ENCODE measurements around the gene BIRC5. TPM values are rescaled to one million over a fixed set of nuclear protein-coding genes. Genes with fewer than 3 reads are reported as not detected.

BIRC5 gene
- total RNA-seq, 4 donors from 2014 or later = 0.44 to 3.3 TPM; not detected in 2

GRCh38 chr17:78219396-78220150, 5.5 kb downstream of the BIRC5 start:
- intact Hi-C loops (cut with DNase I; ENCODE audit: low total_unique reads) (no loop called here), in situ Hi-C loops (cut with MboI; ENCODE audit: low sequenced_read_pairs in 4 of 4) (no loop called here)
- no peak for TF ChIP-seq POLR2A (IDR thresholded peaks at IDR 0.05)
- TF ChIP-seq CTCF (IDR thresholded peaks at IDR 0.05 in 4 of 5, conservative IDR thresholded peaks at IDR 0.05 in 1 of 5) = no peak
- no peaks in the 10 kb centered on the region for H3K27me3 ChIP-seq
- no peaks in the 10 kb centered on the region for H3K9me3 ChIP-seq
- H3K4me3 ChIP-seq = no peak overlapping the region
- DNase-seq (no peak), ATAC-seq (no peak)
- no peaks in the 10 kb centered on the region for H3K36me3 ChIP-seq
- H3K4me1 ChIP-seq = peaks cover 4 to 5% of the 10 kb centered on the region in 2 donors
- no peak overlapping the region for H3K27ac ChIP-seq

DNA sequence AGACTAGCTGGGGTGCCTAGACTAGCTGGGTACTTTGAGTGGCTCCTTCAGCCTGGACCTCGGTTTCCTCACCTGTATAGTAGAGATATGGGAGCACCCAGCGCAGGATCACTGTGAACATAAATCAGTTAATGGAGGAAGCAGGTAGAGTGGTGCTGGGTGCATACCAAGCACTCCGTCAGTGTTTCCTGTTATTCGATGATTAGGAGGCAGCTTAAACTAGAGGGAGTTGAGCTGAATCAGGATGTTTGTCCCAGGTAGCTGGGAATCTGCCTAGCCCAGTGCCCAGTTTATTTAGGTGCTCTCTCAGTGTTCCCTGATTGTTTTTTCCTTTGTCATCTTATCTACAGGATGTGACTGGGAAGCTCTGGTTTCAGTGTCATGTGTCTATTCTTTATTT, 9.0 kb downstream of the BIRC5 start:
- no peaks in the 10 kb centered on the region for H3K9me3 ChIP-seq
- H3K4me3 ChIP-seq = no peak overlapping the region
- peaks cover 3 to 6% of the 10 kb centered on the region in 2 donors for H3K4me1 ChIP-seq
- peak overlapping the region in 2 of 4 donors; percentile 22 to 47 for H3K27ac ChIP-seq
- DNase-seq (no peak), ATAC-seq (no peak)
- H3K27me3 ChIP-seq = peaks cover 4 to 8% (median 4%) of the 10 kb centered on the region in 3 donors
- H3K36me3 ChIP-seq = no peaks in the 10 kb centered on the region
- TF ChIP-seq CTCF (IDR thresholded peaks at IDR 0.05 in 4 of 5, conservative IDR thresholded peaks at IDR 0.05 in 1 of 5) (no peak), POLR2A (IDR thresholded peaks at IDR 0.05) (no peak)
- in situ Hi-C loops (cut with MboI; ENCODE audit: low sequenced_read_pairs in 4 of 4) (no loop called here), intact Hi-C loops (cut with DNase I; ENCODE audit: low total_unique reads) (no loop called here)

DNA sequence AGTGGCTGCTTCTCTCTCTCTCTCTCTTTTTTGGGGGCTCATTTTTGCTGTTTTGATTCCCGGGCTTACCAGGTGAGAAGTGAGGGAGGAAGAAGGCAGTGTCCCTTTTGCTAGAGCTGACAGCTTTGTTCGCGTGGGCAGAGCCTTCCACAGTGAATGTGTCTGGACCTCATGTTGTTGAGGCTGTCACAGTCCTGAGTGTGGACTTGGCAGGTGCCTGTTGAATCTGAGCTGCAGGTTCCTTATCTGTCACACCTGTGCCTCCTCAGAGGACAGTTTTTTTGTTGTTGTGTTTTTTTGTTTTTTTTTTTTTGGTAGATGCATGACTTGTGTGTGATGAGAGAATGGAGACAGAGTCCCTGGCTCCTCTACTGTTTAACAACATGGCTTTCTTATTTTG, 9.7 kb downstream of the BIRC5 start:
- H3K36me3 ChIP-seq = no peaks in the 10 kb centered on the region
- H3K27me3 ChIP-seq = peaks cover 4 to 8% (median 4%) of the 10 kb centered on the region in 3 donors
- DNase-seq (no peak), ATAC-seq (no peak)
- TF ChIP-seq POLR2A (IDR thresholded peaks at IDR 0.05) (no peak), CTCF (IDR thresholded peaks at IDR 0.05 in 4 of 5, conservative IDR thresholded peaks at IDR 0.05 in 1 of 5) (no peak)
- H3K9me3 ChIP-seq = no peaks in the 10 kb centered on the region
- H3K4me1 ChIP-seq = peaks cover 3 to 6% of the 10 kb centered on the region in 2 donors
- peak overlapping the region in 2 of 4 donors; percentile 22 to 47 for H3K27ac ChIP-seq
- H3K4me3 ChIP-seq = no peak overlapping the region
- intact Hi-C loops (cut with DNase I; ENCODE audit: low total_unique reads) = no loop called here
- in situ Hi-C loops (cut with MboI; ENCODE audit: low sequenced_read_pairs in 4 of 4) = no loop called here

DNA sequence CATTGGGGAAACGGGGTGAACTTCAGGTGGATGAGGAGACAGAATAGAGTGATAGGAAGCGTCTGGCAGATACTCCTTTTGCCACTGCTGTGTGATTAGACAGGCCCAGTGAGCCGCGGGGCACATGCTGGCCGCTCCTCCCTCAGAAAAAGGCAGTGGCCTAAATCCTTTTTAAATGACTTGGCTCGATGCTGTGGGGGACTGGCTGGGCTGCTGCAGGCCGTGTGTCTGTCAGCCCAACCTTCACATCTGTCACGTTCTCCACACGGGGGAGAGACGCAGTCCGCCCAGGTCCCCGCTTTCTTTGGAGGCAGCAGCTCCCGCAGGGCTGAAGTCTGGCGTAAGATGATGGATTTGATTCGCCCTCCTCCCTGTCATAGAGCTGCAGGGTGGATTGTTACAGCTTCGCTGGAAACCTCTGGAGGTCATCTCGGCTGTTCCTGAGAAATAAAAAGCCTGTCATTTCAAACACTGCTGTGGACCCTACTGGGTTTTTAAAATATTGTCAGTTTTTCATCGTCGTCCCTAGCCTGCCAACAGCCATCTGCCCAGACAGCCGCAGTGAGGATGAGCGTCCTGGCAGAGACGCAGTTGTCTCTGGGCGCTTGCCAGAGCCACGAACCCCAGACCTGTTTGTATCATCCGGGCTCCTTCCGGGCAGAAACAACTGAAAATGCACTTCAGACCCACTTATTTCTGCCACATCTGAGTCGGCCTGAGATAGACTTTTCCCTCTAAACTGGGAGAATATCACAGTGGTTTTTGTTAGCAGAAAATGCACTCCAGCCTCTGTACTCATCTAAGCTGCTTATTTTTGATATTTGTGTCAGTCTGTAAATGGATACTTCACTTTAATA, 10.4 kb downstream of the BIRC5 start:
- H3K4me1 ChIP-seq = peaks cover 3 to 6% of the 10 kb centered on the region in 2 donors
- H3K27ac ChIP-seq = no peak overlapping the region
- in situ Hi-C loops (cut with MboI; ENCODE audit: low sequenced_read_pairs in 4 of 4) (no loop called here), intact Hi-C loops (cut with DNase I; ENCODE audit: low total_unique reads) (no loop called here)
- H3K4me3 ChIP-seq = no peak overlapping the region
- H3K27me3 ChIP-seq = peaks cover 4 to 8% (median 4%) of the 10 kb centered on the region in 3 donors
- H3K36me3 ChIP-seq = no peaks in the 10 kb centered on the region
- H3K9me3 ChIP-seq = no peaks in the 10 kb centered on the region
- DNase-seq (no peak), ATAC-seq (no peak)
- TF ChIP-seq CTCF (IDR thresholded peaks at IDR 0.05 in 4 of 5, conservative IDR thresholded peaks at IDR 0.05 in 1 of 5) = no peak
- TF ChIP-seq POLR2A (IDR thresholded peaks at IDR 0.05) = no peak

Data from gastrocnemius medialis (tissue), 4 donors.